GM10248 (cell line): ENCODE results near the gene ARL14EP.

Source experiments
- CTCF ChIA-PET: fragments of 300-600 bp; sonication (Branson Sonifier 250); formaldehyde crosslinking; extraction: SDS; loops from one replicate; lab custom pipeline; 2021; ENCODE audit warnings: antibody characterized with exemption; lab: Yijun Ruan, JAX
- POLR2A ChIA-PET: fragments of 350-650 bp; sonication (Branson Sonifier 250); formaldehyde crosslinking; extraction: SDS; loops from one replicate; lab custom pipeline; 2020; ENCODE audit warnings: antibody characterized with exemption; lab: Yijun Ruan, JAX
- DNase-seq: peaks from one replicate; pipeline ENCODE4 v3.0.0; 2012; ENCODE audit errors: extremely low spot score
- CTCF ChIP-seq: IDR thresholded peaks from 2 replicates; pipeline ENCODE4 v1.5.1; 2012; ENCODE audit warnings: mild to moderate bottlenecking, low read depth; ENCODE audit errors: extremely low read depth, missing control alignments, control extremely low read depth

The ARL14EP gene

GRCh38 chr11:30285416-30286121 is 37.3 kb upstream of the ARL14EP start:
- ChIA-PET CTCF (no interaction called here), POLR2A (no interaction called here)
- TF ChIP-seq CTCF = no peak
- DNase-seq = no peak

GRCh38 chr11:30291331-30291730 is 31.6 kb upstream of the ARL14EP start:
- DNase-seq = no peak
- no peak for TF ChIP-seq CTCF
- ChIA-PET CTCF (interaction anchor here (0.7 kb wide), 1 partner anchor 9 kb away, joined by 3 read pairs; no protein-coding TSS in a partner anchor), POLR2A (no interaction called here)

- no peak for DNase-seq
- POLR2A ChIA-PET = no interaction called here
- no peak for TF ChIP-seq CTCF
- CTCF ChIA-PET = interaction anchor here (1.1 to 1.2 kb wide), 2 partner anchors 29 to 164 kb away, joined by 3 read pairs; no protein-coding TSS in a partner anchor
Observed at GRCh38 chr11:30292545-30292944, 30.4 kb upstream of the ARL14EP start.

- CTCF ChIA-PET = no interaction called here
- POLR2A ChIA-PET = no interaction called here
- no peak for TF ChIP-seq CTCF
- no peak for DNase-seq
Observed at GRCh38 chr11:30295178-30295885, 27.6 kb upstream of the ARL14EP start.

- ChIA-PET POLR2A (no interaction called here), CTCF (interaction anchor here (1.2 to 1.3 kb wide), 2 partner anchors 9 to 18 kb away, joined by 3 read pairs; partner anchors contain the start of gene ARL14EP)
- DNase-seq = no peak
- TF ChIP-seq CTCF = no peak
Observed at GRCh38 chr11:30304620-30305019, 18.3 kb upstream of the ARL14EP start.

GRCh38 chr11:30310623-30311022 is 12.3 kb upstream of the ARL14EP start:
- DNase-seq = peak; percentile 23
- CTCF ChIA-PET = interaction anchor here (1.1 to 2.7 kb wide), 2 partner anchors 9 to 168 kb away, joined by 3 to 16 read pairs; no protein-coding TSS in a partner anchor
- POLR2A ChIA-PET = interaction anchor here (0.8 kb wide), 1 partner anchor 12 kb away, joined by 3 read pairs; the partner anchor contains the start of gene ARL14EP
- no peak for TF ChIP-seq CTCF
